GM23248 (cell line): ENCODE measurements around the gene ABLIM3. TPM values are rescaled to one million over a fixed set of nuclear protein-coding genes. Genes with fewer than 3 reads are reported as not detected.
"Not testable (repeated sequence)": the region's sequence is repeated elsewhere in the genome, so short reads cannot be mapped to it uniquely, and the experiment has no call there.

Experiments used
- DNase-seq: peaks from one replicate; pipeline ENCODE4 v3.0.0-alpha.2; 2015
- H2AFZ ChIP-seq: fragments of 200-600 bp; sonication (generic); 2 replicates; pipeline ENCODE4 v1.6.1; 2016; ENCODE audit warnings: antibody characterized with exemption
- H3F3A ChIP-seq: fragments of 200-600 bp; sonication (generic); 2 replicates; pipeline ENCODE4 v1.6.1; 2016; ENCODE audit warnings: mild to moderate bottlenecking, antibody characterized with exemption, mixed run types; ENCODE audit not compliant: insufficient read depth
- H3K27ac ChIP-seq: fragments of 200-600 bp; sonication (generic); 2 replicates; pipeline ENCODE4 v1.5.1; 2016; ENCODE audit warnings: mild to moderate bottlenecking
- H3K27me3 ChIP-seq: fragments of 200-600 bp; sonication (generic); replicated peaks from 2 replicates; pipeline ENCODE4 v1.6.1; 2016; ENCODE audit warnings: mild to moderate bottlenecking; ENCODE audit not compliant: insufficient read depth
- H3K36me3 ChIP-seq: fragments of 200-600 bp; sonication (generic); 2 replicates; pipeline ENCODE4 v1.6.1; 2016; ENCODE audit warnings: low read depth, mild to moderate bottlenecking
- H3K4me1 ChIP-seq: fragments of 200-600 bp; sonication (generic); 2 replicates; pipeline ENCODE4 v1.6.1; 2016; ENCODE audit warnings: mild to moderate bottlenecking; ENCODE audit not compliant: insufficient read depth
- H3K4me2 ChIP-seq: fragments of 200-600 bp; sonication (generic); one replicate; pipeline ENCODE4 v1.6.1; 2016; ENCODE audit warnings: mild to moderate bottlenecking; ENCODE audit not compliant: unreplicated experiment
- H3K4me3 ChIP-seq: fragments of 200-600 bp; sonication (generic); 2 replicates; pipeline ENCODE4 v1.5.1; 2016; ENCODE audit warnings: mild to moderate bottlenecking
- H3K79me2 ChIP-seq: fragments of 200-600 bp; sonication (generic); 2 replicates; pipeline ENCODE4 v1.6.1; 2016; ENCODE audit warnings: mild to moderate bottlenecking; ENCODE audit not compliant: insufficient read depth
- H3K9ac ChIP-seq: fragments of 200-600 bp; sonication (generic); 2 replicates; pipeline ENCODE4 v1.6.1; 2016; ENCODE audit warnings: mild to moderate bottlenecking
- H3K9me2 ChIP-seq: fragments of 200-600 bp; sonication (generic); 2 replicates; pipeline ENCODE4 v1.6.1; 2016; ENCODE audit warnings: mixed run types, mild to moderate bottlenecking, moderate library complexity; ENCODE audit not compliant: insufficient read depth
- H3K9me3 ChIP-seq: fragments of 200-600 bp; sonication (generic); one replicate; pipeline ENCODE4 v1.6.1; 2017; ENCODE audit warnings: low read depth
- H4K20me1 ChIP-seq: fragments of 200-600 bp; sonication (generic); 2 replicates; pipeline ENCODE4 v1.6.0; 2016; ENCODE audit not compliant: insufficient read depth
- EZH2 ChIP-seq: fragments of 200-600 bp; sonication (generic); IDR thresholded peaks from 2 replicates; pipeline ENCODE4 v1.6.1; 2018; ENCODE audit warnings: antibody characterized with exemption, mild to moderate bottlenecking; ENCODE audit not compliant: insufficient read depth, poor library complexity, severe bottlenecking
- EZH2phosphoT487 ChIP-seq: fragments of 200-600 bp; sonication (generic); IDR thresholded peaks from 2 replicates; pipeline ENCODE4 v1.6.1; 2018; ENCODE audit warnings: antibody characterized with exemption, moderate library complexity, mild to moderate bottlenecking, low read depth; ENCODE audit not compliant: insufficient read depth
- WGBS, 2 experiments: methylation state at CpG; one replicate each; pipeline ENCODE4 v1.1.6; 2015 to 2017; ENCODE audit warnings: low lambda C conversion rate in 2 of 2, low coverage in 1 of 2; ENCODE audit errors: missing lambda C conversion rate in 2 of 2; 5-methylcytosine and 5-hydroxymethylcytosine counted together
- in situ Hi-C: fragments of 300-500 bp; cut with MboI; formaldehyde crosslinking; loops from 2 replicates; pipeline ENCODE4 v1.15.0; 2020
- polyA plus RNA-seq: library from polyadenylated mRNA; unstranded; fragments of >200 nt; fragmentation: Nextera tagmentation; extraction: Ambion mirVana; gene quantifications from 2 replicates; pipeline ENCODE4 v1.2.1, GENCODE V29; 2016
- total RNA-seq: library from RNA; depleted of rRNA; stranded (reverse); fragments of >200 nt; shearing (Covaris generic); gene quantifications from 2 replicates; pipeline ENCODE4 v1.2.3, GENCODE V29; 2014

ABLIM3 gene
- total and polyA plus RNA-seq, 2 experiments from 2014 or later: 7.9 to 11.4 TPM

DNA sequence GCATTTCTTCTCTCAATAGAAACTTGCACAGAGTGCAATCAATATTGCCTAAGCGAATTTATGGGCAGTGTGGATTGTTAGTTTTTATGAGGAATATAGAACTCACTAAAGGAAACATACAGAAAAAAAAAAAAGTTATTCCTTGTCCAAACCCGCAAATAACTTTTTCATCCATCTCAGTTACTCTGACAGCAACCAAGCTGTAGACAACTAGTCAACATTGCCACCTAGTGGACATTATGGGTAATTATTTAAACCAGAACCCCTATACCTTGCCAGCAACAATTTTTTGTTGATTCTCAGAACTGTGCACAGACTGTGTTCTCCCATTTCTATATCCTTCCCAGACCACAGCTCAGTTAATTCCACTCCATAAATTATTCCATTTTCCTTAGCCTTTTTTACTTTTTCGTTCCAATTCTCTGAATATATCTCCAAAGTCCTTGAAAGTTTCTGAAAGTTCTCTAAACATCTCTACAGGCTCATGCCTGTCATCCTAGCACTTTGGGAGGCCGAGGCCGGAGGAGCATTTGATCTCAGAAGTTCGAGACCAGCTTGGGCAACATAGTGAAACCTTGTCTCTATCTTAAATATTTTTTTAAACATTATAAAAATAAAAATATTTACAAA lies 127.8 kb downstream of the ABLIM3 start:
- no peak overlapping the region for H2AFZ ChIP-seq
- no peaks in the 10 kb centered on the region for H3K4me1 ChIP-seq
- no peak overlapping the region for H3K4me3 ChIP-seq
- no peaks in the 10 kb centered on the region for H3K79me2 ChIP-seq
- H3K9me3 ChIP-seq: no peaks in the 10 kb centered on the region
- H3K27ac ChIP-seq: no peak overlapping the region
- no peak overlapping the region for H3K4me2 ChIP-seq
- no peak for TF ChIP-seq EZH2
- TF ChIP-seq EZH2phosphoT487: no peak
- DNase-seq: peak; percentile 70
- no peaks in the 10 kb centered on the region for H3K9me2 ChIP-seq
- H3K27me3 ChIP-seq: no peaks in the 10 kb centered on the region
- 49% methylated on average over 6 of the region's 6 CpGs for WGBS, 2 experiments
- 0 out of 2 replicates have a peak, but pooled peaks cover 7% of the 10 kb centered on the region for H3F3A ChIP-seq
- no peak overlapping the region for H3K9ac ChIP-seq
- in situ Hi-C loops: no loop called here
- no peaks in the 10 kb centered on the region for H3K36me3 ChIP-seq
- H4K20me1 ChIP-seq: no peaks in the 10 kb centered on the region

DNA sequence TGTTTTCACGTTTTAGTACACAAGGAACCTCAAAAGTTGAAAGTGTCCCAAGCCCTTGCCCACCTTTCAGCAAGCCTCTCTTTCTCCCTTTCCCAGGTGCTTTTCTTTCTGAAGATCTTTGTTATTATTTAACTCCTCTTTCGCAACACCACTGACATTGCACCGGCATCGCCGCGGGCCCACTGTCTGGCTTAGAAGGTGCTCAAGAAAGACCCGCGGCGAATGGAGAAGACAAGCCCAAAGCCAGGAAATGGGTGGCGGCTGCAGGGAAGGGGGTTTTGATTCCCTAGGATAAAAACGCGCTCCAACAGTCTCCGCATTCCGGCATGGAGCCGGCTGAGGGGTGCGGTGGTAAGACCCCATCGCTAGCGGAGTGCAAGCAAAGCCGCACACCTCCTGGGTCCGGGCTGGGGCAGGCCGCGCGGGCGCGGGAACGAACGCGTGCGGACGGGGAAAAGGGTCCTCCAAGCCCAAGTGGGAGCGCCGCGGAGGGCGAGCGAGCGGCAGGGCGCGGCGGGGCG lies 130.0 kb downstream of the ABLIM3 start:
- no peaks in the 10 kb centered on the region for H4K20me1 ChIP-seq
- no peaks in the 10 kb centered on the region for H3K27me3 ChIP-seq
- in situ Hi-C loops: no loop called here
- H3K9ac ChIP-seq: peak overlapping the region; percentile 71
- H3K4me1 ChIP-seq: no peaks in the 10 kb centered on the region
- 10 to 14% methylated on average over 29 to 39 of the region's 40 CpGs for WGBS, 2 experiments
- 0 out of 2 replicates have a peak, but pooled peaks cover 7% of the 10 kb centered on the region for H3F3A ChIP-seq
- TF ChIP-seq EZH2phosphoT487 (no peak), EZH2 (no peak)
- no peaks in the 10 kb centered on the region for H3K79me2 ChIP-seq
- peak overlapping the region; percentile 85 for H3K4me3 ChIP-seq
- peak overlapping the region; percentile 99 for H3K4me2 ChIP-seq
- peak overlapping the region; percentile 95 for H2AFZ ChIP-seq
- DNase-seq: peak; percentile 35
- no peaks in the 10 kb centered on the region for H3K9me2 ChIP-seq
- no peak overlapping the region for H3K27ac ChIP-seq
- no peaks in the 10 kb centered on the region for H3K9me3 ChIP-seq
- no peaks in the 10 kb centered on the region for H3K36me3 ChIP-seq

DNA sequence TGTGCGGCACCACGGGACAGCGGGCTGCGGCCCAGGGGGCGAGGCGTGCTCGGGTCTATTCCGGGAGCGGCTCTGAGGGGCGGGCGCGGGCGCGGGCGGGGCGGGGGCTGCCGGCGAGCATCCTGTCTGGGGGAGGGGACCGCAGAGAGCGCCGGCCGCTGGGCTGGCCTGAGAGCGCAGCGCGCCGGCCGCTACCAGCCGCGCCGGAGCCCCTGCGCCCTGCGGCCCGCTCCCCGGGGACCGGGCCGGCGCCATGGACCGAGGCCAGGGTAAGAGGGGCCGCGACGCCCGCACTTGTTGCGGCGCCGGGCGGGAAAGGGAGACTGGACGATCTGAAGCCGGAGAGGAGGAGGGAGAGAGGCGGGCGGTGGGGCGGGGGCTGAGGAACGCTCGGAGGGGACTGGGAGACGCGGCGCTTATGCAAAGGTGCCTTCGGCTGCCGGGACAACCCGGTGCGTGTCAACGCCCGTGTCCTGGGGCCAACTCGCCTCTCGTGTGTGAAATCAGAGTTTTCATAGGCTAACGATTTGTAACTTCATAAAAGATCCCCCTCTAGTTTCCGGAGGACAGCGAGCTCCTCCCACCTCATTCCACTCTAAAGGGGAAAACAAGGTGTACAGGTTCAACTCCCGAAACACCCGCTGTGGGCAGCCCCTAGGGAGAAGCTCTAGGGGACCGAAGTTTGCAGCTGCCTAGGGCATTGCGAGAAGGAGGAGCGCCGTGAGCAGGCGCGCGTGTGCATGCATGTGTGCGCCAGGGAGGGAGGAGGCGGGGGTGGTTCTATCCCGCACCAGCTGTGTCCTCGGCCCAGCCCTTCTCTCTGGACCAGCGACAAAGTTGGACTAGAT lies 130.6 kb downstream of the ABLIM3 start, which contains the start of gene AFAP1L1:
Gene AFAP1L1 (plus strand): TSS at position 144 of the 848 bp plus-strand sequence. CDS start 110 bp downstream, at position 254.
- Histone ChIP-seq H3K4me2 (peak within 1 kb of the TSS; percentile 99), H3K27ac (no peak within 1 kb of the TSS), H3K9me3 (no peaks in the 10 kb centered on the region), H4K20me1 (no peaks in the 10 kb centered on the region), H3K9me2 (no peaks in the 10 kb centered on the region), H3K4me1 (no peaks in the 10 kb centered on the region), H2AFZ (peak within 1 kb of the TSS; percentile 95), H3K4me3 (peak within 1 kb of the TSS; percentile 85), H3K36me3 (no peaks in the 10 kb centered on the region), H3K79me2 (no peaks in the 10 kb centered on the region), H3F3A (0 out of 2 replicates have a peak, but pooled peaks cover 7% of the 10 kb centered on the region), H3K9ac (peak within 1 kb of the TSS; percentile 71), H3K27me3 (no peaks in the 10 kb centered on the region)
- 1% methylated on average over 35 to 64 of the region's 81 CpGs for WGBS, 2 experiments
- in situ Hi-C loops: no loop called here
- peak; percentile 77 for DNase-seq
- TF ChIP-seq EZH2phosphoT487 (no peak), EZH2 (no peak)

DNA sequence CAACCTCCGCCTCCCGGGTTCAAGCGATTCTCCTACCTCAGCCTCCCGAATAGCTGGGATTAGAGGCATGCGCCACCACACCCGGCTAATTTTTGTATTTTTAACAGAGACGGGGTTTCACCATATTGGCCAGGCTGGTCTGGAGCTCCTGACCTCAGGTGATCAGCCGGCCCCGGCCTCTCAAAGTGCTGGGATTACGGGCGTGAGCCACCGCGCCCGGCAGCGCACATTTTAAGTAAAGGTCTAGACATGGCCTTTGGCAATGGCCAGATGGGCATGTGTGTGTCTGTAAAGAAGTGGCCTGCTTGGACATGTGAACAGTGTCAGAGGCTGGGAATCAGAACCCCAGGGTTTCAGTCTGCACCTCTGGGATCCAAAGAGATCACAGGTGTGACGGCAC lies 131.5 kb downstream of the ABLIM3 start:
- H3K79me2 ChIP-seq, H3K36me3 ChIP-seq, H3F3A ChIP-seq, H3K27me3 ChIP-seq, DNase-seq, in situ Hi-C loops, H3K4me1 ChIP-seq, H3K9me3 ChIP-seq, H3K27ac ChIP-seq, H3K9me2 ChIP-seq, H4K20me1 ChIP-seq: not testable (repeated sequence)
- Histone ChIP-seq H3K9ac (peak overlapping the region; percentile 71; the same call in 1 of the 2 replicates), H3K4me2 (peak overlapping the region; percentile 99), H3K4me3 (peak overlapping the region; percentile 85; the same call in 1 of the 2 replicates), H2AFZ (peak overlapping the region; percentile 95; the same call in 1 of the 2 replicates)
- 60 to 62% methylated on average over 16 of the region's 16 CpGs for WGBS, 2 experiments
